Mesenchymal stem cell (in vitro differentiated cells and primary cell): ENCODE data around the gene BRCA2.
A peak's percentile ranks its signal among the peaks of the same experiment; 100 is the strongest.

Experiments used
- DNase-seq: peaks from one replicate; pipeline ENCODE4 v3.0.0-alpha.2; 2013
- H2AFZ ChIP-seq: one replicate; pipeline ENCODE4 v1.6.1; 2013; ENCODE audit warnings: low read depth, mild to moderate bottlenecking, control low read depth, inconsistent platforms, low read length, moderate library complexity
- H2AK5ac ChIP-seq: 2 replicates; pipeline ENCODE4 v1.6.1; 2013; ENCODE audit warnings: low read length, moderate library complexity, mild to moderate bottlenecking, inconsistent platforms; ENCODE audit not compliant: severe bottlenecking
- H2BK120ac ChIP-seq: one replicate; pipeline ENCODE4 v1.6.1; 2013; ENCODE audit warnings: low read depth, mild to moderate bottlenecking, inconsistent platforms, low read length, moderate library complexity
- H2BK12ac ChIP-seq, 2 experiments: one replicate each; pipeline ENCODE4 v1.6.1; 2013; ENCODE audit warnings: inconsistent platforms in 2 of 2, low read length in 2 of 2, mild to moderate bottlenecking in 2 of 2, moderate library complexity in 2 of 2, control low read depth in 1 of 2
- H2BK15ac ChIP-seq: one replicate; pipeline ENCODE4 v1.6.1; 2013; ENCODE audit warnings: mild to moderate bottlenecking, low read depth, inconsistent platforms; ENCODE audit not compliant: poor library complexity, severe bottlenecking
- H2BK5ac ChIP-seq: 2 replicates; pipeline ENCODE4 v1.6.1; 2013; ENCODE audit warnings: low read depth, mild to moderate bottlenecking, low read length, control low read depth, inconsistent platforms; ENCODE audit not compliant: poor library complexity, severe bottlenecking
- H3K14ac ChIP-seq, 2 experiments: one replicate each; pipeline ENCODE4 v1.6.1; 2013; ENCODE audit warnings: inconsistent platforms in 2 of 2, low read length in 2 of 2, control low read depth in 1 of 2, mild to moderate bottlenecking in 1 of 2, moderate library complexity in 1 of 2
- H3K18ac ChIP-seq, 2 experiments: one replicate each; pipeline ENCODE4 v1.6.1; 2013; ENCODE audit warnings: inconsistent platforms in 2 of 2, low read length in 2 of 2, control low read depth in 1 of 2, low read depth in 1 of 2, mild to moderate bottlenecking in 1 of 2
- H3K23ac ChIP-seq, 2 experiments: one replicate each; pipeline ENCODE4 v1.6.1; 2013; ENCODE audit warnings: inconsistent platforms in 2 of 2, low read length in 2 of 2, mild to moderate bottlenecking in 2 of 2, moderate library complexity in 2 of 2, control low read depth in 1 of 2
- H3K27ac ChIP-seq: 2 replicates; pipeline ENCODE4 v1.5.1; 2013; ENCODE audit warnings: mild to moderate bottlenecking, moderate library complexity, low read length, control low read depth, inconsistent platforms; ENCODE audit not compliant: poor library complexity, severe bottlenecking
- H3K27me3 ChIP-seq, 2 experiments: 2 replicates each; pipeline versions ENCODE4 v1.6.1 to v1.7.0; 2013; ENCODE audit warnings: low read length in 2 of 2, mild to moderate bottlenecking in 2 of 2, moderate library complexity in 2 of 2, control low read depth in 1 of 2, inconsistent platforms in 1 of 2; ENCODE audit not compliant: control insufficient read depth in 1 of 2, insufficient read depth in 1 of 2
- H3K36me3 ChIP-seq, 2 experiments: 2 replicates each; pipeline versions ENCODE4 v1.6.1 to v1.7.0; 2013; ENCODE audit warnings: low read length in 2 of 2, control low read depth in 1 of 2, inconsistent platforms in 1 of 2, low read depth in 1 of 2, mild to moderate bottlenecking in 1 of 2; ENCODE audit not compliant: insufficient read depth in 2 of 2, control insufficient read depth in 1 of 2
- H3K4ac ChIP-seq, 2 experiments: one replicate each; pipeline ENCODE4 v1.6.1; 2013; ENCODE audit warnings: inconsistent platforms in 2 of 2, low read length in 2 of 2, mild to moderate bottlenecking in 2 of 2, moderate library complexity in 2 of 2, control low read depth in 1 of 2, low read depth in 1 of 2
- H3K4me1 ChIP-seq: 2 replicates; pipeline ENCODE4 v1.6.1; 2013; ENCODE audit warnings: low read depth, low read length, control low read depth; ENCODE audit not compliant: control insufficient read depth, insufficient read depth
- H3K4me2 ChIP-seq: 2 replicates; pipeline ENCODE4 v1.6.1; 2013; ENCODE audit warnings: low read length, mild to moderate bottlenecking, inconsistent platforms; ENCODE audit not compliant: poor library complexity, severe bottlenecking
- H3K4me3 ChIP-seq, 2 experiments: 2 replicates each; pipeline versions ENCODE4 v1.5.1 to v1.7.0; 2013; ENCODE audit warnings: low read length in 2 of 2, mild to moderate bottlenecking in 2 of 2, control low read depth in 1 of 2, low read depth in 1 of 2; ENCODE audit not compliant: insufficient read depth in 1 of 2
- H3K79me1 ChIP-seq: replicated peaks from 2 replicates; pipeline ENCODE4 v1.6.1; 2013; ENCODE audit warnings: mild to moderate bottlenecking, control low read depth, low read length, inconsistent platforms; ENCODE audit not compliant: poor library complexity, severe bottlenecking
- H3K9ac ChIP-seq: 2 replicates; pipeline ENCODE4 v1.7.0; 2013; ENCODE audit warnings: mild to moderate bottlenecking, low read length, moderate library complexity
- H3K9me3 ChIP-seq: 2 replicates; pipeline ENCODE4 v1.7.0; 2013; ENCODE audit warnings: mild to moderate bottlenecking, low read length; ENCODE audit not compliant: control insufficient read depth
- H4K8ac ChIP-seq: one replicate; pipeline ENCODE4 v1.6.1; 2013; ENCODE audit warnings: inconsistent platforms, mild to moderate bottlenecking, low read length, moderate library complexity
- H4K91ac ChIP-seq: one replicate; pipeline ENCODE4 v1.6.1; 2013; ENCODE audit warnings: mild to moderate bottlenecking, low read length, inconsistent platforms
- WGBS: methylation state at CpG from one replicate; pipeline ENCODE4 v1.1.7; 2013; ENCODE audit warnings: mixed read lengths; 5-methylcytosine and 5-hydroxymethylcytosine counted together

Gene BRCA2

GRCh38 chr13:32310134-32310706, 5.1 kb upstream of the BRCA2 start:
- Histone ChIP-seq H3K18ac (no peak overlapping the region), H4K91ac (no peak overlapping the region), H2BK120ac (no peak overlapping the region), H2BK15ac (no peak overlapping the region), H3K23ac (no peak overlapping the region), H3K4me3 (peak overlapping the region in 1 of 2 experiments; percentile 40), H3K79me1 (no peaks in the 10 kb centered on the region), H2AK5ac (no peak overlapping the region), H3K9ac (peak overlapping the region; percentile 79), H2BK5ac (no peak overlapping the region), H3K36me3 (no peaks in the 10 kb centered on the region), H2AFZ (no peak overlapping the region), H3K4me1 (no peaks in the 10 kb centered on the region), H3K14ac (no peak overlapping the region), H2BK12ac (no peak overlapping the region), H3K4me2 (no peak overlapping the region), H3K9me3 (no peaks in the 10 kb centered on the region), H3K27me3 (no peaks in the 10 kb centered on the region), H3K27ac (no peak overlapping the region), H4K8ac (peak overlapping the region; percentile 0), H3K4ac (no peak overlapping the region)
- WGBS, result 43% methylated on average over 12 of the region's 12 CpGs
- peak; percentile 65 for DNase-seq

DNA sequence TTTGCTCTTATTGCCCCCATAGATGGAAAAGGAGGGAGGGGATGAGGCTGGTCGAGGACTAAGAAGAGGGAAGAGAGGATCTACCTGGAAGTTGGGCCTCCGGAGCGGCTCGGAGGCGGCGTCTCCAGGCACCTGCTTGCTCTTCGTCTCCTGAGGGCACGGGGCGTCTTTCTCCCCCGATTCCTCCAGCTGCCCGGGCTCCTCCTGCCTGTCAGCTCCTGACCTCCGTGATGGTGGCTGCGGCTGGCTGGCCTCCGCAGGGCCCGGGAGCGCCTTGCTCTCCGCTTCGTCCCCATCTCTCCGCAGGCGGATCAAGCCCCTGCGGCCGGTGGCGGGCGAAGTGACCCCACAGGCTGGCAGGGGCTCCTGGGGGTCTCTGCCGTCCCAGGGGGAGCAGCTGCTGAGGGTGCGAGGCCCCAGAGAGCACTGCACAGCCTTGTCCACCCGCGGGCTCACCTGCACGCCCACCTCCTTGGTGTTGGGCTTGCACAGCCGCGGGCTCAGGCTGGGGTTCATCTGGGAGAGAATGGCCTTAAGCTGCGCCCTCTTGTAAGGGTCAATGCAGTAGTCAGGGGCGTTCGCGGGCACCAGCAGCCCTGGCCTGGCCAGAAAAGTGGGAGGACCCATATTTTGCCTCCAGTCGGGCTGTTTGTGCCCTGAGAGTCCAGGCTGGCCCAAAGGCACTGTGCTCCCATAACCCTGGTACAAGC, 4.0 kb upstream of the BRCA2 start:
- Histone ChIP-seq H2AFZ (no peak overlapping the region), H3K4me1 (no peaks in the 10 kb centered on the region), H3K23ac (no peak overlapping the region), H2BK15ac (no peak overlapping the region), H3K79me1 (no peaks in the 10 kb centered on the region), H3K9me3 (no peaks in the 10 kb centered on the region), H2BK120ac (no peak overlapping the region), H2AK5ac (no peak overlapping the region), H3K18ac (no peak overlapping the region), H3K36me3 (no peaks in the 10 kb centered on the region), H2BK5ac (no peak overlapping the region), H3K27me3 (no peaks in the 10 kb centered on the region), H3K4me2 (no peak overlapping the region), H4K91ac (no peak overlapping the region), H3K4me3 (no peak overlapping the region), H2BK12ac (no peak overlapping the region), H3K27ac (no peak overlapping the region), H3K4ac (no peak overlapping the region), H3K9ac (peak overlapping the region; percentile 2), H3K14ac (no peak overlapping the region), H4K8ac (no peak overlapping the region)
- DNase-seq, result no peak
- WGBS, result 97% methylated on average over 35 of the region's 36 CpGs

DNA sequence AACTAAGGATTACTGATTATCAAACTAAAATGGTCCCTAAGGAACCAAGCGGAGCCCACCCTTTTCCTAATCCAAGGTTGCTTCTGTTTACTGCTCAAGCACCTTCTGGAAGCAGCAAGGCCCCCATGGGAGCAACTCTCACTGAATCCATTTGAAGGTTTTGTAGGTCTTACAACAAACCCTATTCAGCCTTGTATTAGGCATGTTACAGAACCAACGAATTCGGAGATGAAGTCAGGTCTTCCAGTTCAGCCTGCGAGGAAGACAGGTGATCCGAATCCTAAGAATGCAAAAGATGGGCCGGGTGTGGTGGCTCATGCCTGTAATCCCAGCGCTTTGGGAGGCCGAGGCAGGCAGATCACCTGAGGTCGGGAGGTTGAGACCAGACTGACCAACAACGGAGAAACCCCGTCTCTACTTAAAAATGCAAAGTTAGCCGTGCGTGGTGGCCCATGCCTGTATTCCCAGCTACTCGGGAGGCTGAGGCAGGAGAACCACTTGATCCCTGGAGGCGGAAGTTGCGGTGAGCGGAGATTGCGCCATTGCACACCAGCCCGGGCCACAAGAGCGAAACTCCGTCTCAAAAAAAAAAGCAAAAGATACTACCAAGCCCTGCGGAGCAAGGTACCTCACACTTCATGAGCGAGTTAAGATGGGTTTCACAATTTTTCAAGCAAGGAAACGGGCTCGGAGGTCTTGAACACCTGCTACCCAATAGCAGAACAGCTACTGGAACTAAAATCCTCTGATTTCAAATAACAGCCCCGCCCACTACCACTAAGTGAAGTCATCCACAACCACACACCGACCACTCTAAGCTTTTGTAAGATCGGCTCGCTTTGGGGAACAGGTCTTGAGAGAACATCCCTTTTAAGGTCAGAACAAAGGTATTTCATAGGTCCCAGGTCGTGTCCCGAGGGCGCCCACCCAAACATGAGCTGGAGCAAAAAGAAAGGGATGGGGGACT, 754 bp upstream of the BRCA2 start:
- no peaks in the 10 kb centered on the region for H3K27me3 ChIP-seq
- no peaks in the 10 kb centered on the region for H3K79me1 ChIP-seq
- peak overlapping the region; percentile 62 for H2BK15ac ChIP-seq
- H3K9ac ChIP-seq, result peak overlapping the region; percentile 98
- WGBS, result 79% methylated on average over 32 of the region's 32 CpGs
- peak overlapping the region; percentile 100 for H4K8ac ChIP-seq
- no peak overlapping the region for H2AK5ac ChIP-seq
- H3K27ac ChIP-seq, result peak overlapping the region; percentile 77
- H3K4me2 ChIP-seq, result peak overlapping the region; percentile 85
- no peaks in the 10 kb centered on the region for H3K36me3 ChIP-seq
- H3K18ac ChIP-seq, result peak overlapping the region; percentile 80 to 84
- no peak overlapping the region for H2BK5ac ChIP-seq
- no peak overlapping the region for H2BK120ac ChIP-seq
- H4K91ac ChIP-seq, result peak overlapping the region; percentile 73
- H2BK12ac ChIP-seq, result no peak overlapping the region
- H3K23ac ChIP-seq, result no peak overlapping the region
- DNase-seq, result peak; percentile 57
- H3K4ac ChIP-seq, result peak overlapping the region; percentile 19 to 39
- H3K14ac ChIP-seq, result no peak overlapping the region
- peak overlapping the region; percentile 88 to 90 for H3K4me3 ChIP-seq
- H2AFZ ChIP-seq, result peak overlapping the region; percentile 91
- H3K9me3 ChIP-seq, result no peaks in the 10 kb centered on the region
- H3K4me1 ChIP-seq, result no peaks in the 10 kb centered on the region

DNA sequence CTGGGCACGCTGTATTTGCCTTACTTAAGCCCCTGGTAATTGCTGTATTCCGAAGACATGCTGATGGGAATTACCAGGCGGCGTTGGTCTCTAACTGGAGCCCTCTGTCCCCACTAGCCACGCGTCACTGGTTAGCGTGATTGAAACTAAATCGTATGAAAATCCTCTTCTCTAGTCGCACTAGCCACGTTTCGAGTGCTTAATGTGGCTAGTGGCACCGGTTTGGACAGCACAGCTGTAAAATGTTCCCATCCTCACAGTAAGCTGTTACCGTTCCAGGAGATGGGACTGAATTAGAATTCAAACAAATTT, 676 bp downstream of the BRCA2 start:
- Histone ChIP-seq H3K9me3 (no peaks in the 10 kb centered on the region), H3K14ac (no peak overlapping the region), H3K36me3 (no peaks in the 10 kb centered on the region), H3K27me3 (no peaks in the 10 kb centered on the region), H3K4me2 (peak overlapping the region; percentile 85), H3K4ac (no peak overlapping the region), H3K4me3 (peak overlapping the region; percentile 88 to 90), H2BK12ac (peak overlapping the region in 1 of 2 experiments; percentile 37), H3K23ac (no peak overlapping the region), H3K79me1 (no peaks in the 10 kb centered on the region), H2AFZ (peak overlapping the region; percentile 77), H2AK5ac (no peak overlapping the region), H2BK5ac (no peak overlapping the region), H4K8ac (peak overlapping the region; percentile 93), H4K91ac (no peak overlapping the region), H2BK15ac (no peak overlapping the region), H3K4me1 (no peaks in the 10 kb centered on the region), H2BK120ac (no peak overlapping the region), H3K18ac (peak overlapping the region; percentile 52 to 65), H3K27ac (peak overlapping the region; percentile 78), H3K9ac (peak overlapping the region; percentile 98)
- DNase-seq, result no peak
- WGBS, result 1% methylated on average over 12 of the region's 13 CpGs
